H9 (cell line): ENCODE results near the gene OCLN. TPM values are rescaled to one million over a fixed set of nuclear protein-coding genes. Genes with fewer than 3 reads are reported as not detected.

Source experiments
- DNase-seq: peaks from one replicate; pipeline ENCODE4 v3.0.0-alpha.2; 2017
- H2AFZ ChIP-seq: one replicate; pipeline ENCODE4 v1.6.1; 2013; ENCODE audit warnings: mild to moderate bottlenecking, low read length, control low read depth, moderate library complexity
- H2AK5ac ChIP-seq: 2 replicates; pipeline ENCODE4 v1.6.1; 2013; ENCODE audit warnings: low read length, control low read depth, mixed read lengths; ENCODE audit not compliant: insufficient read length
- H2BK120ac ChIP-seq: one replicate; pipeline ENCODE4 v1.6.1; 2013; ENCODE audit warnings: low read depth, mild to moderate bottlenecking, low read length, control low read depth, inconsistent platforms; ENCODE audit not compliant: poor library complexity, severe bottlenecking
- H2BK12ac ChIP-seq: 2 replicates; pipeline ENCODE4 v1.6.1; 2013; ENCODE audit warnings: low read length, control low read depth, mixed read lengths, low read depth; ENCODE audit not compliant: insufficient read length
- H2BK15ac ChIP-seq: 2 replicates; pipeline ENCODE4 v1.6.1; 2013; ENCODE audit warnings: low read depth, low read length, control low read depth
- H2BK20ac ChIP-seq: one replicate; pipeline ENCODE4 v1.6.1; 2013; ENCODE audit warnings: low read depth, mild to moderate bottlenecking, low read length, control low read depth, inconsistent platforms; ENCODE audit not compliant: poor library complexity, severe bottlenecking
- H2BK5ac ChIP-seq: 2 replicates; pipeline ENCODE4 v1.6.1; 2013; ENCODE audit warnings: low read length, control low read depth, mixed read lengths; ENCODE audit not compliant: insufficient read length
- H3K14ac ChIP-seq: 2 replicates; pipeline ENCODE4 v1.6.1; 2013; ENCODE audit warnings: low read length, control low read depth; ENCODE audit not compliant: insufficient read depth
- H3K18ac ChIP-seq: 2 replicates; pipeline ENCODE4 v1.6.1; 2013; ENCODE audit warnings: low read depth, mild to moderate bottlenecking, mixed read lengths, low read length, control low read depth; ENCODE audit not compliant: insufficient read length
- H3K23ac ChIP-seq: 2 replicates; pipeline ENCODE4 v1.6.1; 2013; ENCODE audit warnings: low read length, control low read depth, mixed read lengths, low read depth; ENCODE audit not compliant: insufficient read length
- H3K23me2 ChIP-seq: 2 replicates; pipeline ENCODE4 v1.6.1; 2013; ENCODE audit warnings: low read depth, mild to moderate bottlenecking, mixed read lengths, low read length, control low read depth; ENCODE audit not compliant: insufficient read length, poor library complexity, severe bottlenecking
- H3K27ac ChIP-seq: 2 replicates; pipeline ENCODE4 v1.5.1; 2013; ENCODE audit warnings: low read length, control low read depth, mixed read lengths, low read depth; ENCODE audit not compliant: insufficient read length
- H3K27me3 ChIP-seq: 2 replicates; pipeline ENCODE4 v1.6.1; 2013; ENCODE audit warnings: low read length, control low read depth, inconsistent platforms; ENCODE audit not compliant: insufficient read depth
- H3K4ac ChIP-seq: 2 replicates; pipeline ENCODE4 v1.6.1; 2013; ENCODE audit warnings: low read depth, mild to moderate bottlenecking, control low read depth, inconsistent platforms, low read length, moderate library complexity
- H3K4me1 ChIP-seq: 2 replicates; pipeline ENCODE4 v1.6.1; 2013; ENCODE audit warnings: low read length, control low read depth, inconsistent platforms; ENCODE audit not compliant: insufficient read depth
- H3K4me2 ChIP-seq: 2 replicates; pipeline ENCODE4 v1.6.1; 2013; ENCODE audit warnings: low read length, control low read depth, mixed read lengths; ENCODE audit not compliant: insufficient read length, insufficient read depth
- H3K56ac ChIP-seq: 2 replicates; pipeline ENCODE4 v1.6.1; 2013; ENCODE audit warnings: low read depth, mild to moderate bottlenecking, mixed read lengths, low read length, control low read depth; ENCODE audit not compliant: insufficient read length
- H3K79me1 ChIP-seq: 2 replicates; pipeline ENCODE4 v1.6.1; 2013; ENCODE audit warnings: low read depth, mild to moderate bottlenecking, moderate library complexity, low read length, control low read depth, inconsistent platforms; ENCODE audit not compliant: insufficient read depth, poor library complexity, severe bottlenecking
- H3K79me2 ChIP-seq: 2 replicates; pipeline ENCODE4 v1.6.1; 2013; ENCODE audit warnings: low read length, control low read depth, inconsistent platforms; ENCODE audit not compliant: insufficient read depth
- H3K9ac ChIP-seq: 2 replicates; pipeline ENCODE4 v1.6.1; 2013; ENCODE audit warnings: low read length, control low read depth, mixed read lengths; ENCODE audit not compliant: insufficient read length; ENCODE audit errors: extremely low read depth
- H3K9me3 ChIP-seq: one replicate; pipeline ENCODE4 v1.6.1; 2013; ENCODE audit warnings: low read depth, low read length, inconsistent platforms; ENCODE audit not compliant: control insufficient read depth
- H3T11ph ChIP-seq: one replicate; pipeline ENCODE4 v1.6.1; 2013; ENCODE audit warnings: mild to moderate bottlenecking, low read length, control low read depth, inconsistent platforms
- H4K20me1 ChIP-seq: one replicate; pipeline ENCODE4 v1.6.1; 2013; ENCODE audit not compliant: control insufficient read depth, insufficient read length, insufficient read depth
- H4K5ac ChIP-seq: 2 replicates; pipeline ENCODE4 v1.6.1; 2013; ENCODE audit warnings: low read depth, mild to moderate bottlenecking, mixed read lengths, low read length, control low read depth; ENCODE audit not compliant: insufficient read length
- H4K8ac ChIP-seq: replicated peaks from 2 replicates; pipeline ENCODE4 v1.6.1; 2013; ENCODE audit warnings: low read length, control low read depth, mixed read lengths, low read depth; ENCODE audit not compliant: insufficient read length
- H4K91ac ChIP-seq: 2 replicates; pipeline ENCODE4 v1.6.1; 2013; ENCODE audit warnings: low read depth, mild to moderate bottlenecking, moderate library complexity, mixed read lengths, low read length, control low read depth; ENCODE audit not compliant: insufficient read length
- H3K27ac Mint-ChIP-seq, 3 experiments: 2 replicates in 2 of 3; 3 replicates in 1 of 3; pipeline ENCODE4 v1.8.0; 2020 to 2021; ENCODE audit warnings: mixed read lengths in 3 of 3, mild to moderate bottlenecking in 1 of 3, moderate library complexity in 1 of 3
- H3K27me3 Mint-ChIP-seq: 2 replicates; pipeline ENCODE4 v1.8.0; 2021; ENCODE audit warnings: low read depth, mild to moderate bottlenecking, moderate library complexity, mixed read lengths
- H3K36me3 Mint-ChIP-seq, 3 experiments: 2 replicates in 2 of 3; 3 replicates in 1 of 3; pipeline ENCODE4 v1.8.0; 2020 to 2021; ENCODE audit warnings: low read depth in 3 of 3, mixed read lengths in 3 of 3; ENCODE audit not compliant: insufficient read depth in 1 of 3
- H3K4me1 Mint-ChIP-seq, 2 experiments: 2 replicates each; pipeline ENCODE4 v1.8.0; 2020; ENCODE audit warnings: mixed read lengths in 2 of 2
- H3K4me3 Mint-ChIP-seq, 2 experiments: 2 replicates in 1 of 2; 3 replicates in 1 of 2; pipeline ENCODE4 v1.8.0; 2020 to 2021; ENCODE audit warnings: mild to moderate bottlenecking in 2 of 2, mixed read lengths in 2 of 2, moderate library complexity in 1 of 2
- H3K9me3 Mint-ChIP-seq, 2 experiments: 2 replicates in 1 of 2; 3 replicates in 1 of 2; pipeline ENCODE4 v1.8.0; 2020; ENCODE audit warnings: mild to moderate bottlenecking in 2 of 2, mixed read lengths in 2 of 2, moderate library complexity in 1 of 2
- WGBS: extraction: QIAGEN DNeasy Blood & Tissue Kit; methylation state at CpG from one replicate; pipeline ENCODE4 v1.1.7; 2013; ENCODE audit warnings: missing lambda C conversion rate, low lambda C conversion rate, mixed read lengths; ENCODE audit not compliant: insufficient read length; ENCODE audit errors: extremely low coverage; 5-methylcytosine and 5-hydroxymethylcytosine counted together
- total RNA-seq: library from RNA; stranded (reverse); gene quantifications from 2 replicates; pipeline ENCODE4 v1.2.1, GENCODE V29; 2021
- TF ChIP-seq, protein P1 (sequence below): fragments of 200-600 bp; sonication (generic); conservative IDR thresholded peaks from 3 replicates; pipeline ENCODE4 v1.8.0; 2021; ENCODE audit warnings: antibody characterized with exemption, mild to moderate bottlenecking

The OCLN gene
- total RNA-seq, 1 experiment from 2014 or later = 109 TPM

GRCh38 chr5:69497006-69497520 is 4.5 kb downstream of the OCLN start:
- Histone ChIP-seq H3K18ac (no peak overlapping the region), H2AK5ac (no peak overlapping the region), H4K20me1 (no peaks in the 10 kb centered on the region), H3K14ac (no peak overlapping the region), H2BK12ac (no peak overlapping the region), H3K27ac (no peak overlapping the region), H3K27me3 (no peaks in the 10 kb centered on the region), H3K23me2 (peaks cover 9% of the 10 kb centered on the region), H3K9me3 (no peaks in the 10 kb centered on the region), H3K9ac (peak overlapping the region; percentile 34), H3K56ac (no peak overlapping the region), H2BK20ac (no peak overlapping the region), H2BK5ac (no peak overlapping the region), H2BK120ac (no peak overlapping the region), H3K4me2 (no peak overlapping the region), H3K4me1 (peaks cover 3% of the 10 kb centered on the region; the same call in 1 of the 2 replicates), H4K91ac (no peak overlapping the region), H3T11ph (no peak overlapping the region), H3K79me2 (peaks cover 31% of the 10 kb centered on the region; the same call in 1 of the 2 replicates), H2BK15ac (no peak overlapping the region), H4K5ac (no peak overlapping the region), H4K8ac (no peak overlapping the region), H3K79me1 (no peaks in the 10 kb centered on the region), H3K23ac (no peak overlapping the region), H3K4ac (no peak overlapping the region), H2AFZ (no peak overlapping the region)
- Mint-ChIP-seq H3K9me3 (no peaks in the 10 kb centered on the region; a peak in 1 of 5 replicates), H3K36me3 (no peaks in the 10 kb centered on the region; a peak in 1 of 7 replicates), H3K27me3 (no peaks in the 10 kb centered on the region), H3K27ac (peak overlapping the region in 2 of 3 experiments; percentile 27 to 66; a peak in 3 of 7 replicates), H3K4me3 (0 out of 5 replicates have a peak overlapping the region, but pooled peaks of 1 of the 2 experiments have one; percentile 6), H3K4me1 (peaks cover 44 to 46% of the 10 kb centered on the region in 2 experiments)
- TF ChIP-seq, protein P1, sequence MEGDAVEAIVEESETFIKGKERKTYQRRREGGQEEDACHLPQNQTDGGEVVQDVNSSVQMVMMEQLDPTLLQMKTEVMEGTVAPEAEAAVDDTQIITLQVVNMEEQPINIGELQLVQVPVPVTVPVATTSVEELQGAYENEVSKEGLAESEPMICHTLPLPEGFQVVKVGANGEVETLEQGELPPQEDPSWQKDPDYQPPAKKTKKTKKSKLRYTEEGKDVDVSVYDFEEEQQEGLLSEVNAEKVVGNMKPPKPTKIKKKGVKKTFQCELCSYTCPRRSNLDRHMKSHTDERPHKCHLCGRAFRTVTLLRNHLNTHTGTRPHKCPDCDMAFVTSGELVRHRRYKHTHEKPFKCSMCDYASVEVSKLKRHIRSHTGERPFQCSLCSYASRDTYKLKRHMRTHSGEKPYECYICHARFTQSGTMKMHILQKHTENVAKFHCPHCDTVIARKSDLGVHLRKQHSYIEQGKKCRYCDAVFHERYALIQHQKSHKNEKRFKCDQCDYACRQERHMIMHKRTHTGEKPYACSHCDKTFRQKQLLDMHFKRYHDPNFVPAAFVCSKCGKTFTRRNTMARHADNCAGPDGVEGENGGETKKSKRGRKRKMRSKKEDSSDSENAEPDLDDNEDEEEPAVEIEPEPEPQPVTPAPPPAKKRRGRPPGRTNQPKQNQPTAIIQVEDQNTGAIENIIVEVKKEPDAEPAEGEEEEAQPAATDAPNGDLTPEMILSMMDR = no peak
- no CpG with 5 or more reads among the region's 5 CpGs for WGBS
- DNase-seq = no peak
